Colonic mucosa (tissue), 4 donors: Measurements from ENCODE around the gene CCDC146. TPM values are rescaled to one million over a fixed set of nuclear protein-coding genes. Genes with fewer than 3 reads are reported as not detected.
"Not testable (repeated sequence)": the region's sequence is repeated elsewhere in the genome, so short reads cannot be mapped to it uniquely, and the experiment has no call there.

Experiments used
- DNase-seq: peaks from one replicate; pipeline ENCODE4 v3.0.0-alpha.2; 2020
- H3K27ac ChIP-seq: fragments of 200-600 bp; one replicate; pipeline ENCODE4 v1.8.0; 2021
- H3K27me3 ChIP-seq: fragments of 200-600 bp; one replicate; pipeline ENCODE4 v1.8.0; 2021
- H3K36me3 ChIP-seq: fragments of 200-600 bp; one replicate; pipeline ENCODE4 v1.8.0; 2021
- H3K4me1 ChIP-seq: fragments of 200-600 bp; one replicate; pipeline ENCODE4 v1.8.0; 2021; ENCODE audit warnings: mild to moderate bottlenecking
- H3K4me3 ChIP-seq: fragments of 200-600 bp; one replicate; pipeline ENCODE4 v1.8.0; 2021
- H3K9ac ChIP-seq, 2 donors: one replicate each; pipeline ENCODE4 v1.7.0; 2013; ENCODE audit warnings: control low read depth in 2 of 2, low read depth in 2 of 2, low read length in 2 of 2
- H3K9me3 ChIP-seq: fragments of 200-600 bp; one replicate; pipeline ENCODE4 v1.8.0; 2021
- intact Hi-C: fragments of 100-400 bp; cut with DNase I; formaldehyde crosslinking; loops from one replicate; pipeline ENCODE4 v1.14.1; 2022
- total RNA-seq, 2 donors: library from RNA; stranded (reverse); fragmentation: NEBNext Ultra II Directional in 1 of 2; extraction: Animal tissue kit (Norgen Biotek cat#: 25700) in 1 of 2; gene quantifications; one replicate each; pipeline ENCODE4 v1.2.1, GENCODE V29; 2021
- donor health status: healthy.
- donor health status: DM: no; HTN: no; CAD: no.
- donor health status: DM: no; HTN: no; CAD: no.

CCDC146 gene
- total RNA-seq, 2 donors from 2014 or later: 3.6 to 18.2 TPM

GRCh38 chr7:77107659-77108058 lies 14.8 kb upstream of the CCDC146 start:
- not testable (repeated sequence) for H3K9ac ChIP-seq

DNA sequence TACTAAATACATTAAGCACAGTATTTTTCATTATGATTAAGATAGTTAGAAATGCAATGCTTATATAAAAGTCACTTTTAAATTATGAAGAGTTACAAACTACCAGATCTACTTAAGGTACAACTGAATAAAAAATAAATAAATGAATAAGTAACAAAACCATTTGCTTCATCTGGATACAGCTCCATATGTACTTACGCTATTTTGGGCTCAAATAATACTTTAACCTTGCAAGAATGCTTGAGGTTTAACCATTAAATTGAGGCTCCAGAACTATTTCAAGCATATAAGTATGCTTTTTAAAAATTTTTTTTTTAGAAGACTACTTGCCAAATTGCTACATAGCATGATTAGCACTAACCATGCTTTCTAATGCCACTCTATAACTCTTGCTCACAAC lies 14.1 kb upstream of the CCDC146 start:
- H3K27me3 ChIP-seq, DNase-seq, H3K4me1 ChIP-seq, intact Hi-C loops, H3K27ac ChIP-seq, H3K36me3 ChIP-seq, H3K4me3 ChIP-seq, H3K9me3 ChIP-seq, H3K9ac ChIP-seq: not testable (repeated sequence)

More at GRCh38 chr7:77107659-77108058, 14.8 kb upstream of the CCDC146 start:
- H3K27me3 ChIP-seq, DNase-seq, intact Hi-C loops, H3K27ac ChIP-seq, H3K9me3 ChIP-seq, H3K4me1 ChIP-seq, H3K36me3 ChIP-seq, H3K4me3 ChIP-seq: not testable (repeated sequence)

GRCh38 chr7:77112719-77113306 lies 9.6 kb upstream of the CCDC146 start:
- H3K4me1 ChIP-seq, H3K27ac ChIP-seq, H3K9ac ChIP-seq, intact Hi-C loops, H3K9me3 ChIP-seq, DNase-seq, H3K4me3 ChIP-seq, H3K36me3 ChIP-seq, H3K27me3 ChIP-seq: not testable (repeated sequence)

DNA sequence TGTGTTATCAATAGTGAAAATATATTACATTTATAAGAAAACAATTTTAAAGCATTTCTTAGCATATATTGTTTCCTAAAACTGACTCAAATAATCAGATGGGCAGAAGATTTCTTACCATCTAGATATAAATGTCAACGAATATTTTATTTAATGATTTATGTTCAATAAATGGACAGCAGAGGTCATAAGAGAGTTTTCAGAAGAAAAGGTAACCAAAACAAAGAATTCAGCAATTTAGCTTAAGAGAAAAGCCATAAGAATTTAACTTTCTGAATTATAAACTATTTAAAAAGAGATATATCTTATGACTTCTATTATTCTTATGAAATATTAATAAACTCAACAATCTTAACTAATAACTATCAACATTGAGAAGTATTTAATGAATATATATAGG lies 3.1 kb downstream of the CCDC146 start:
- H3K4me1 ChIP-seq, H3K36me3 ChIP-seq, H3K4me3 ChIP-seq, H3K27me3 ChIP-seq, intact Hi-C loops, DNase-seq, H3K9me3 ChIP-seq, H3K9ac ChIP-seq, H3K27ac ChIP-seq: not testable (repeated sequence)

GRCh38 chr7:77127009-77127408 lies 4.6 kb downstream of the CCDC146 start:
- H3K4me1 ChIP-seq, H3K27ac ChIP-seq, DNase-seq, H3K27me3 ChIP-seq, intact Hi-C loops, H3K9me3 ChIP-seq, H3K4me3 ChIP-seq, H3K36me3 ChIP-seq, H3K9ac ChIP-seq: not testable (repeated sequence)

DNA sequence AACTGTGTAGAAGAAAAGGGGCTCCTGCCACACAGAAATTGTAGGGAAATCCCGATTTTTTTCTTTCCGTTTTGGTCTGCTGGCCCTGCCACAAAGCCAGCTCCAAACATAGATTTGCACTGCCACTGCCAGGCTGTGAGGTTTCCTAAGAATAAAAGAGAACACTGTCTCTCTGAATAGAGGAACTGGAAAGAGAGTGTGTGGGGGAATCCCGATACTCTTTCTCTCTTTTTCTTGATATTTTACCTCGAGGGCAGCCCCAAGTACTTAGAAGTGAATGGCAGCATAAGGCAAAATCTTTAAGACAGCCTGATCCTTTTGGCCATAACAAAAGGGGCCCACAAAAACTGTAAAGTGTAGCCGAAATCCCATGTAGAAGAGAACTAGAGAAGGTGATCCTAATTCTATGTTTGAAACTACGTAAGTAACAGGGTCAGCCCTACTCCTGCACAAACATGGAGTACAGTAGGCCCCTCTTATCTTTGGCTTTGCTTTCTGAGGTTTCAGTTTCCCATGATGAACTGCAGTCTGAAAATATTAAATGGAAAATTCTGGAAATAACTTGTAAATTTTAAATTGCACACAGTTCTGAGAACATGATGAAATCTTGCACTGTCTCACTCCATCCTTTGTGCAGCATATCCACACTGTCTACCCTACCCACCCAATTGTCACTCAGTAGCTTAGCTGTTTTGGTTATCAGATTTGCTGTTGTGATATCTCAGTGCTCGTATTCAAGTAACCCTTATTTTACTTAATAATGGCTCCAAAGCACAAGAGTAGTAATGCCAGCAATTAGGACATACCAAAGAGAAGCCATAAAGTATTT lies 6.4 kb downstream of the CCDC146 start:
- H3K9me3 ChIP-seq, H3K36me3 ChIP-seq, intact Hi-C loops, DNase-seq, H3K4me3 ChIP-seq, H3K27ac ChIP-seq, H3K27me3 ChIP-seq, H3K9ac ChIP-seq, H3K4me1 ChIP-seq: not testable (repeated sequence)

- H3K9me3 ChIP-seq, H3K4me3 ChIP-seq, H3K27ac ChIP-seq, H3K4me1 ChIP-seq, H3K36me3 ChIP-seq, H3K27me3 ChIP-seq, DNase-seq, H3K9ac ChIP-seq, intact Hi-C loops: not testable (repeated sequence)
Observed at GRCh38 chr7:77131781-77132180, 9.4 kb downstream of the CCDC146 start.

GRCh38 chr7:77138668-77139067 lies 16.3 kb downstream of the CCDC146 start:
- intact Hi-C loops: not testable (repeated sequence)

GRCh38 chr7:77140291-77140690 lies 17.9 kb downstream of the CCDC146 start:
- H3K27ac ChIP-seq, H3K9ac ChIP-seq, intact Hi-C loops, H3K36me3 ChIP-seq, H3K27me3 ChIP-seq, DNase-seq, H3K4me1 ChIP-seq, H3K4me3 ChIP-seq, H3K9me3 ChIP-seq: not testable (repeated sequence)

More at GRCh38 chr7:77138668-77139067, 16.3 kb downstream of the CCDC146 start:
- not testable (repeated sequence) for H3K9ac ChIP-seq, H3K36me3 ChIP-seq, H3K27ac ChIP-seq, H3K4me1 ChIP-seq, DNase-seq, H3K4me3 ChIP-seq, H3K27me3 ChIP-seq, H3K9me3 ChIP-seq

GRCh38 chr7:77152232-77152631 lies 29.8 kb downstream of the CCDC146 start:
- H3K4me3 ChIP-seq, H3K27ac ChIP-seq, intact Hi-C loops, H3K36me3 ChIP-seq, H3K4me1 ChIP-seq, H3K9me3 ChIP-seq, H3K27me3 ChIP-seq, DNase-seq, H3K9ac ChIP-seq: not testable (repeated sequence)

GRCh38 chr7:77154917-77155464 lies 32.6 kb downstream of the CCDC146 start:
- DNase-seq, H3K4me1 ChIP-seq, H3K9me3 ChIP-seq, H3K27ac ChIP-seq, H3K36me3 ChIP-seq, H3K9ac ChIP-seq, H3K4me3 ChIP-seq, intact Hi-C loops, H3K27me3 ChIP-seq: not testable (repeated sequence)

DNA sequence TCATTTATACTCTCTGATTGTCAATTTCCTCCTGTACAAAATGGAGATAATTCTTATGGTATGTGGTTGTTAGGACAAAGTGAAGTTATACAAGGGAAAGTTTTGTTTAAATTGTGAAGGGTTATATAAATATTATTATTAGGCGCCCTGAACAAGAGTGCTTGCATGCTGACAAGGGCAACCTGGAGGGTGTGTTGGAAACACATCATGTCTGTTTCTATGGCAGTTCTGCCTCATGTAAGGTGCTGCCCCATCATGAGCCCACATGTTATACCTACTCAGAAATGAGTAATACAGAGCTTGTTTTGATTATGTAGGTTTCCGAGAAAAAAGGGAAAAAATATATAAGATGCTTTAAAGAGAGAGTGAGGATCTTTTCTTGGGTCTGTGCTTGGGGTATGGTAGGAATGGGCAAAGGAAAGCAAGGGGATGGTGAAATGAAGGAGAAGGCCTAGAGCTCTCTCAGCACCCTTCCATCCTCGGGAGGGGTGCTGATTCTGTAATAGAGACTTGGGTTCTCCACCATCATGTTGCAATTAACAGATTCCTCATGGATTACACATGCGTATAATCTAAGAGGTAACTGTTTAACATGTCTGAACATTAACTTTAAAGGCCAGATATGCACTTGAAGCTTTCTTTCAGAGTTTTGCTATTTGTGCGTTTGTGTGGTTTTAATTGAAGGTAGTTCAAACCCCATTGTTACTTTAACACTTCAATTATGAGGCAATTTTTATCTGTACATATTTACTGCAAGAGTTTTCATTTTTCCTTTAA lies 33.4 kb downstream of the CCDC146 start:
- H3K36me3 ChIP-seq, DNase-seq, intact Hi-C loops, H3K27ac ChIP-seq, H3K4me3 ChIP-seq, H3K9me3 ChIP-seq, H3K9ac ChIP-seq, H3K27me3 ChIP-seq, H3K4me1 ChIP-seq: not testable (repeated sequence)

DNA sequence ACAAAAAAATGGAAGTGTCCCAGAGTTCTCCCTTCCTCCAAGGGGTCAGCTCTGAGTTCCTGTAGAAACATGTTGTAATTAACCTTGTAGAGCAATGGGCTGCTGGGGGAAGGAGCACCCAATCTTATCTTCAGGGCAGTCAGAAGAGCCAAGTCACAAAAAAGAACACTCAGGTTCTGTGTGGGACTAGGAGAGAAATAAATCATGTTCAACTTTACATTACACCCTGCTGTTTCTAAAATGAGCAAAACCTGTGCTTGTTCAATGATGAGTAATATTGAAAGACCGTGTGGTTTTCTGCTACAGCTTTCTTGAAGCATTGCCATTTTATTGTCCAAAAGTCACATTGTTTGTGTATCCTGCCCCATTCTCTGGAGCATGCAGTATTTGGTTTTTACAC lies 34.6 kb downstream of the CCDC146 start:
- H3K27me3 ChIP-seq, H3K36me3 ChIP-seq, DNase-seq, H3K27ac ChIP-seq, intact Hi-C loops, H3K4me3 ChIP-seq, H3K4me1 ChIP-seq, H3K9ac ChIP-seq, H3K9me3 ChIP-seq: not testable (repeated sequence)
